Stimulated activated CD8-positive, alpha-beta memory T cell treated with anti-CD3 and anti-CD28 coated beads, Interleukin-2, amount 100 ng/mL, for 48 hours (primary cell): Measurements from ENCODE around the gene OXLD1.
"Not testable (repeated sequence)": the region's sequence is repeated elsewhere in the genome, so short reads cannot be mapped to it uniquely, and the experiment has no call there.

Source experiments
- DNase-seq, 2 donors: peaks; one replicate each; pipeline ENCODE4 v3.0.0-alpha.2; 2020; ENCODE audit warnings: low read depth in 2 of 2

The OXLD1 gene

GRCh38 chr17:81652906-81653771, 13.3 kb downstream of the OXLD1 start:
- DNase-seq, result no peak

GRCh38 chr17:81651692-81652091, 14.7 kb downstream of the OXLD1 start:
- no peak for DNase-seq

GRCh38 chr17:81650951-81651350, 15.5 kb downstream of the OXLD1 start:
- DNase-seq, result no peak

- no peak for DNase-seq
Observed at GRCh38 chr17:81648707-81649085, 17.7 kb downstream of the OXLD1 start.

GRCh38 chr17:81648013-81648706, 18.2 kb downstream of the OXLD1 start:
- DNase-seq, result no peak

- DNase-seq, result no peak
Observed at GRCh38 chr17:81647640-81648012, 18.8 kb downstream of the OXLD1 start.

GRCh38 chr17:81646869-81647600, 19.4 kb downstream of the OXLD1 start:
- no peak for DNase-seq

GRCh38 chr17:81644976-81645952, 21.1 kb downstream of the OXLD1 start:
- no peak for DNase-seq

- DNase-seq, result no peak
Observed at GRCh38 chr17:81644496-81644895, 21.9 kb downstream of the OXLD1 start.

GRCh38 chr17:81641825-81642489, 24.4 kb downstream of the OXLD1 start:
- DNase-seq, result no peak

- DNase-seq, result no peak
Observed at GRCh38 chr17:81640011-81640410, 26.4 kb downstream of the OXLD1 start.

- DNase-seq, result no peak
Observed at GRCh38 chr17:81638683-81639082, 27.7 kb downstream of the OXLD1 start.

- peak; percentile 79 for DNase-seq
Observed at GRCh38 chr17:81636505-81637288, 29.7 kb downstream of the OXLD1 start, which contains the start of the genes NPLOC4 and TSPAN10. TSS of gene NPLOC4 (minus strand) at chr17:81637112. CDS start at chr17:81636930, 182 bp downstream. TSS of gene TSPAN10 (plus strand) at chr17:81637196. CDS start at chr17:81642413, 5,217 bp downstream.

GRCh38 chr17:81635973-81636504, 30.4 kb downstream of the OXLD1 start:
- no peak for DNase-seq

GRCh38 chr17:81635431-81635830, 31.0 kb downstream of the OXLD1 start:
- DNase-seq, result no peak

GRCh38 chr17:81631482-81631881, 34.9 kb downstream of the OXLD1 start:
- DNase-seq, result no peak

GRCh38 chr17:81630274-81630673, 36.1 kb downstream of the OXLD1 start:
- no peak for DNase-seq

- no peak for DNase-seq
Observed at GRCh38 chr17:81621494-81622130, 44.8 kb downstream of the OXLD1 start.

- not testable (repeated sequence) for DNase-seq
Observed at GRCh38 chr17:81618307-81618706, 48.1 kb downstream of the OXLD1 start.
